Spleen (tissue), 11 donors: Measurements from ENCODE around the gene NPY. TPM values are rescaled to one million over a fixed set of nuclear protein-coding genes. Genes with fewer than 3 reads are reported as not detected.
"Not testable (repeated sequence)": the region's sequence is repeated elsewhere in the genome, so short reads cannot be mapped to it uniquely, and the experiment has no call there.

Experiments used
- DNase-seq: peaks from one replicate; pipeline ENCODE4 v3.0.0-alpha.2; 2020
- H3K27ac ChIP-seq, 8 donors: fragments of 200-600 bp; sonication (generic) in 7 of 8; 1 replicate in 4 of 8; 2 replicates in 4 of 8; pipeline versions ENCODE4 v1.5.0 to v1.8.0; 2016 to 2021; ENCODE audit warnings: inconsistent platforms in 4 of 8, mild to moderate bottlenecking in 4 of 8, moderate library complexity in 1 of 8
- H3K27me3 ChIP-seq, 7 donors: fragments of 200-600 bp; sonication (generic) in 6 of 7; replicated peaks in 1 of 7; 1 replicate in 4 of 7; 2 replicates in 3 of 7; pipeline versions ENCODE4 v1.5.0 to v1.8.0; 2016 to 2021; ENCODE audit warnings: inconsistent platforms in 3 of 7, mild to moderate bottlenecking in 1 of 7
- H3K36me3 ChIP-seq, 6 donors: fragments of 200-600 bp; sonication (generic) in 5 of 6; 1 replicate in 4 of 6; 2 replicates in 2 of 6; pipeline versions ENCODE4 v1.5.0 to v1.8.0; 2016 to 2021; ENCODE audit warnings: inconsistent platforms in 2 of 6
- H3K4me1 ChIP-seq, 6 donors: fragments of 200-600 bp; sonication (generic) in 5 of 6; 1 replicate in 3 of 6; 2 replicates in 3 of 6; pipeline versions ENCODE4 v1.5.0 to v1.8.0; 2016 to 2021; ENCODE audit warnings: inconsistent platforms in 3 of 6
- H3K4me3 ChIP-seq, 8 donors: fragments of 200-600 bp; sonication (generic) in 7 of 8; 1 replicate in 4 of 8; 2 replicates in 4 of 8; pipeline versions ENCODE4 v1.5.0 to v1.8.0; 2016 to 2021; ENCODE audit warnings: inconsistent platforms in 4 of 8, mild to moderate bottlenecking in 4 of 8, moderate library complexity in 2 of 8
- H3K9me3 ChIP-seq, 8 donors: fragments of 200-600 bp; sonication (generic) in 7 of 8; 1 replicate in 4 of 8; 2 replicates in 4 of 8; pipeline versions ENCODE4 v1.5.0 to v1.8.0; 2016 to 2021; ENCODE audit warnings: inconsistent platforms in 4 of 8
- CTCF ChIP-seq, 11 experiments: fragments of 200-600 bp in 7 of 11; fragments of 450-650 bp in 4 of 11; sonication (generic) in 4 of 11; IDR thresholded peaks in 8 of 11; conservative IDR thresholded peaks in 3 of 11; 1 replicate in 7 of 11; 2 replicates in 4 of 11; pipeline versions ENCODE4 v1.4.0 to v1.8.0; 2016 to 2021; ENCODE audit warnings: antibody characterized with exemption in 11 of 11, inconsistent platforms in 4 of 11, mild to moderate bottlenecking in 1 of 11
- POLR2A ChIP-seq, 3 donors: fragments of 450-650 bp; IDR thresholded peaks; one replicate each; pipeline ENCODE4 v1.5.1; 2017; ENCODE audit warnings: antibody characterized with exemption in 3 of 3, mild to moderate bottlenecking in 1 of 3
- POLR2AphosphoS5 ChIP-seq, 3 donors: sonication (generic); formaldehyde crosslinking; IDR thresholded peaks; one replicate each; pipeline ENCODE4 v1.5.1; 2017; ENCODE audit warnings: antibody characterized with exemption in 3 of 3
- whole genome bisulfite sequencing, 5 donors: extraction: QIAGEN DNeasy Blood & Tissue Kit in 3 of 5; methylation state at CpG; one replicate each; pipeline versions ENCODE4 v1.1.5 to v1.1.7; 2013 to 2018; 5-methylcytosine and 5-hydroxymethylcytosine counted together
- intact Hi-C: fragments of 100-400 bp; cut with DNase I; formaldehyde crosslinking; loops from one replicate; pipeline ENCODE4 v1.15.0; 2023; ENCODE audit warnings: low total_unique reads
- polyA plus RNA-seq, 3 donors: library from polyadenylated mRNA; stranded (reverse); fragments of 200-250 nt; gene quantifications; one replicate each; pipeline ENCODE4 v1.2.1, GENCODE V29; 2013
- total RNA-seq, 7 donors: library from RNA; depleted of rRNA in 3 of 7; stranded (reverse); fragments of >200 nt in 3 of 7; fragmentation: NEBNext Ultra II Directional in 4 of 7; extraction: Animal tissue kit (Norgen Biotek cat#: 25700) in 4 of 7; gene quantifications; one replicate each; pipeline versions ENCODE4 v1.1.0 to v1.2.1, GENCODE V29; 2016 to 2021
- donor health status: healthy with polysubstance abuse.
- donor health status: DM: no; HTN: no; CAD: no; lungs with moderate emphysema.
- donor health status: DM: no; HTN: no; CAD: no.
- donor health status: Bipolar disorder and iron deficiency.
- donor health status: healthy.
- donor health status: DM: no; HTN: no; CAD: no.
- donor health status: DM: yes; HTN: yes; CAD: no.

Gene NPY
- total and polyA plus RNA-seq, 10 donors: 0.56 to 1.1 TPM; not detected in 8

- Histone ChIP-seq H3K4me1 (no peaks in the 10 kb centered on the region), H3K4me3 (no peak overlapping the region), H3K27me3 (no peaks in the 10 kb centered on the region), H3K36me3 (no peaks in the 10 kb centered on the region), H3K9me3 (peaks cover 0 to 6% (median 3%) of the 10 kb centered on the region in 8 donors), H3K27ac (no peak overlapping the region)
- intact Hi-C loops: no loop called here
- TF ChIP-seq POLR2AphosphoS5 (IDR thresholded peaks at IDR 0.05): no peak
- no peak for TF ChIP-seq POLR2A (IDR thresholded peaks at IDR 0.05)
- no peak for TF ChIP-seq CTCF (IDR thresholded peaks at IDR 0.05 in 8 of 11, conservative IDR thresholded peaks at IDR 0.05 in 3 of 11)
- no peak for DNase-seq
Observed at GRCh38 chr7:24245362-24245761, 38.6 kb upstream of the NPY start.

GRCh38 chr7:24249266-24249665 lies 34.7 kb upstream of the NPY start:
- 79 to 92% (median 88%) methylated on average over 7 of the region's 7 CpGs for WGBS, 5 donors
- Histone ChIP-seq H3K4me1 (no peaks in the 10 kb centered on the region), H3K9me3 (peaks cover 0 to 35% (median 26%) of the 10 kb centered on the region in 8 donors), H3K4me3 (no peak overlapping the region), H3K27me3 (no peaks in the 10 kb centered on the region), H3K27ac (no peak overlapping the region), H3K36me3 (no peaks in the 10 kb centered on the region)
- TF ChIP-seq POLR2A (IDR thresholded peaks at IDR 0.05) (no peak), POLR2AphosphoS5 (IDR thresholded peaks at IDR 0.05) (no peak), CTCF (IDR thresholded peaks at IDR 0.05 in 8 of 11, conservative IDR thresholded peaks at IDR 0.05 in 3 of 11) (no peak)
- intact Hi-C loops: no loop called here
- DNase-seq: no peak

GRCh38 chr7:24251568-24251967 lies 32.4 kb upstream of the NPY start:
- no peaks in the 10 kb centered on the region for H3K36me3 ChIP-seq
- no peak for DNase-seq
- no peak for TF ChIP-seq CTCF (IDR thresholded peaks at IDR 0.05 in 8 of 11, conservative IDR thresholded peaks at IDR 0.05 in 3 of 11)
- no peak for TF ChIP-seq POLR2A (IDR thresholded peaks at IDR 0.05)
- TF ChIP-seq POLR2AphosphoS5 (IDR thresholded peaks at IDR 0.05): no peak
- H3K9me3 ChIP-seq: peaks cover 0 to 35% (median 26%) of the 10 kb centered on the region in 8 donors
- H3K4me3 ChIP-seq: no peak overlapping the region
- intact Hi-C loops: no loop called here
- no peak overlapping the region for H3K27ac ChIP-seq
- H3K27me3 ChIP-seq: no peaks in the 10 kb centered on the region
- 63 to 85% (median 68%) methylated on average over 2 of the region's 2 CpGs for WGBS, 5 donors
- H3K4me1 ChIP-seq: no peaks in the 10 kb centered on the region

GRCh38 chr7:24255139-24255538 lies 28.9 kb upstream of the NPY start:
- Histone ChIP-seq H3K36me3 (no peaks in the 10 kb centered on the region), H3K9me3 (peaks cover 0 to 31% (median 24%) of the 10 kb centered on the region in 8 donors), H3K27me3 (peaks cover 0 to 8% (median 0%) of the 10 kb centered on the region in 7 donors), H3K4me3 (no peak overlapping the region), H3K4me1 (no peaks in the 10 kb centered on the region), H3K27ac (no peak overlapping the region)
- intact Hi-C loops: no loop called here
- DNase-seq: no peak
- WGBS, 5 donors: 29 to 40% (median 35%) methylated on average over 6 of the region's 6 CpGs
- TF ChIP-seq CTCF (IDR thresholded peaks at IDR 0.05 in 8 of 11, conservative IDR thresholded peaks at IDR 0.05 in 3 of 11): no peak
- no peak for TF ChIP-seq POLR2A (IDR thresholded peaks at IDR 0.05)
- no peak for TF ChIP-seq POLR2AphosphoS5 (IDR thresholded peaks at IDR 0.05)

- DNase-seq, H3K4me1 ChIP-seq, H3K36me3 ChIP-seq, H3K9me3 ChIP-seq, H3K27ac ChIP-seq, H3K27me3 ChIP-seq, H3K4me3 ChIP-seq, intact Hi-C loops: not testable (repeated sequence)
- WGBS, 5 donors: 77 to 96% (median 86%) methylated on average over 1 of the region's 1 CpG
Observed at GRCh38 chr7:24258324-24258723, 25.7 kb upstream of the NPY start.
